GM21381 (cell line): ENCODE results near the gene ERICH6.

Experiments
- ATAC-seq: cut with Tn5 transposase; IDR thresholded peaks from one replicate; pipeline ENCODE4 v1.9.1; 2021; ENCODE audit warnings: mild to moderate bottlenecking, moderate library complexity; ENCODE audit not compliant: unreplicated experiment

ERICH6 gene

GRCh38 chr3:150613709-150614480 lies 89.8 kb downstream of the ERICH6 start:
- no peak for ATAC-seq

DNA sequence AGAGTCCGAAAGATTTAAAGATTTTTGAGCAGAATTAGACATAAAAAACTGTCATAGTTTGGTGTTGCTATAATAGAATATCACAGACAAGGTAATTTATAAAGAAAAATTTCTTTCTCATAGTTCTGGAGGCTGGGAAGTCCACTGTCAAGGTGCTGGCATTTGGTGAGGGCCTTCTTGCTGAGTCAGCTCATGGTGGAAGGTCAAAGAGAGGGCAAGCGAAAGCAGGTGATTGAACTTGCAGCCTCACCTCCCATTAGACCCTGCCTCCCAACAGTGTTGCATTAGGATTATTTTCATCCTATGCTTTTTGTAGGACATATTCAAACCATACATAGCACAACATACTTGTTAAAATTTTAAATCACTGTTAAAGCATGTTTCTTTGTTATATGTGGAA lies 90.7 kb downstream of the ERICH6 start:
- ATAC-seq = no peak

DNA sequence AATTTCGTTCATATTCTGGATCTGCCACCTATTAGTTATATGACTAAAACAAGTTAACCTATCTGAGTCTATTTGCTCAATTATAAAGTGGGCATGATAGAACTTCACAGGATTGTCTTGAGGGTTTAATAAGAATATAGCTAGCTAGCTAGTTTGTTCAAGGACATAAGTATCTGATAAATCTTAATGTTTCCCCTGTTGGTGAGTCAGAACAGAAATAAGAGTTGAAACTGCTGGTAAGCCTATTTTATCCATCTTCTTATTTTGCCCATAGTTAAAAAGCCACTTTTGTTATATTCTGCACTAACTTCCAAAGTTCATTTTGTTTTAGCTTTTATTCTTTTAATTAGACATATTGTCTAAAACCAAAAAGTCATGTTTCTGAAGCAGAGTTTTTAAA lies 91.2 kb downstream of the ERICH6 start:
- ATAC-seq = no peak

GRCh38 chr3:150611666-150612065 lies 92.1 kb downstream of the ERICH6 start:
- ATAC-seq = no peak

- no peak for ATAC-seq
Measured at GRCh38 chr3:150610785-150611184, 92.9 kb downstream of the ERICH6 start.

DNA sequence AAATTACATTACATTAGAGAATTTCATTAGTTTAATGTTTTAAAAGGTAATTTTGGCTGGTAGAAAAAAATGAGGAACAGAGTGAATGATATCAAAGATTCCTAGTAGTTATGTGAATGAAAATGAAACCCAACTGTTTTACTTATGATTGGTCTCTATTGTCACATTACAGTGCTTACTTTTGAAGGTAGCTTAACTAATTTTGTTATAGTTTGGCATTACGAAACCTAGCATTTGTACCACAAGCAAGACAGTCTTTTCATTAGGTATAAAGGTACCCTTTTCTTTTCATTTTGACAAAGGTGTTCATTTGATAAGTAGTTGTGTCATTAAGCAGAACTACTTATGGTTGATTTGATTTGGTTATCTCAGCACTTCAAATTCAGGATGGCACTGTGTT lies 93.7 kb downstream of the ERICH6 start:
- ATAC-seq = no peak
